Neural progenitor cell (in vitro differentiated cells): ENCODE results near the gene LPAR2. TPM values are rescaled to one million over a fixed set of nuclear protein-coding genes. Genes with fewer than 3 reads are reported as not detected.

ENCODE experiments used
- DNase-seq: peaks from one replicate; pipeline ENCODE4 v3.0.0-alpha.2; 2016; ENCODE audit warnings: low spot score
- H2AFZ ChIP-seq: fragments of 200-600 bp; sonication (generic); replicated peaks from 2 replicates; pipeline ENCODE4 v1.6.1; 2016; ENCODE audit warnings: antibody characterized with exemption
- H3F3A ChIP-seq: fragments of 200-600 bp; sonication (generic); 2 replicates; pipeline ENCODE4 v1.6.1; 2016; ENCODE audit warnings: antibody characterized with exemption, low read depth
- H3K27ac ChIP-seq: fragments of 200-600 bp; sonication (generic); 2 replicates; pipeline ENCODE4 v1.5.1; 2016; ENCODE audit warnings: mild to moderate bottlenecking
- H3K27me3 ChIP-seq: fragments of 200-600 bp; sonication (generic); 2 replicates; pipeline ENCODE4 v1.6.1; 2016; ENCODE audit warnings: mild to moderate bottlenecking, moderate library complexity
- H3K36me3 ChIP-seq: fragments of 200-600 bp; sonication (generic); 2 replicates; pipeline ENCODE4 v1.5.1; 2016
- H3K4me1 ChIP-seq: fragments of 200-600 bp; sonication (generic); 2 replicates; pipeline ENCODE4 v1.6.1; 2016; ENCODE audit warnings: mixed run types
- H3K4me2 ChIP-seq: fragments of 200-600 bp; sonication (generic); 2 replicates; pipeline ENCODE4 v1.6.1; 2016
- H3K4me3 ChIP-seq: fragments of 200-600 bp; sonication (generic); 2 replicates; pipeline ENCODE4 v1.5.1; 2016
- H3K79me2 ChIP-seq: fragments of 200-600 bp; sonication (generic); 2 replicates; pipeline ENCODE4 v1.6.1; 2016; ENCODE audit warnings: low read depth
- H3K9ac ChIP-seq: fragments of 200-600 bp; sonication (generic); 2 replicates; pipeline ENCODE4 v1.6.1; 2016
- H3K9me3 ChIP-seq: fragments of 200-600 bp; sonication (generic); 2 replicates; pipeline ENCODE4 v1.5.1; 2016; ENCODE audit warnings: low read depth
- H4K20me1 ChIP-seq: fragments of 200-600 bp; sonication (generic); 2 replicates; pipeline ENCODE4 v1.6.1; 2016; ENCODE audit warnings: low read depth
- H3K27ac Mint-ChIP-seq: 3 replicates; pipeline ENCODE4 v1.8.0; 2021; ENCODE audit warnings: mixed read lengths
- H3K27me3 Mint-ChIP-seq: 2 replicates; pipeline ENCODE4 v1.8.0; 2022; ENCODE audit warnings: low read depth, mild to moderate bottlenecking, inconsistent platforms, moderate library complexity, mixed read lengths; ENCODE audit not compliant: insufficient read depth
- H3K36me3 Mint-ChIP-seq: 3 replicates; pipeline ENCODE4 v1.8.0; 2021; ENCODE audit warnings: mixed read lengths
- H3K4me1 Mint-ChIP-seq: 3 replicates; pipeline ENCODE4 v1.8.0; 2021; ENCODE audit warnings: mixed read lengths
- H3K4me3 Mint-ChIP-seq: 3 replicates; pipeline ENCODE4 v1.8.0; 2021; ENCODE audit warnings: mild to moderate bottlenecking, moderate library complexity, mixed read lengths
- H3K9me3 Mint-ChIP-seq: 3 replicates; pipeline ENCODE4 v1.8.0; 2020; ENCODE audit warnings: mixed read lengths
- CTCF ChIP-seq: fragments of 200-600 bp; sonication (generic); IDR thresholded peaks from 2 replicates; pipeline ENCODE4 v1.5.1; 2017; ENCODE audit warnings: antibody characterized with exemption, mild to moderate bottlenecking
- EZH2 ChIP-seq: fragments of 200-600 bp; sonication (generic); IDR thresholded peaks from 2 replicates; pipeline ENCODE4 v1.6.1; 2017; ENCODE audit warnings: antibody characterized with exemption, mild to moderate bottlenecking, moderate library complexity
- EZH2phosphoT487 ChIP-seq: fragments of 200-600 bp; sonication (generic); IDR thresholded peaks from 2 replicates; pipeline ENCODE4 v1.6.1; 2017; ENCODE audit warnings: antibody characterized with exemption
- total RNA-seq: library from RNA; depleted of rRNA; stranded (reverse); fragments of >200 nt; gene quantifications from 2 replicates; pipeline ENCODE4 v1.2.3, GENCODE V29; 2015; ENCODE audit warnings: low replicate concordance

Gene LPAR2
- total RNA-seq, 1 donor from 2014 or later: 21.2 TPM

DNA sequence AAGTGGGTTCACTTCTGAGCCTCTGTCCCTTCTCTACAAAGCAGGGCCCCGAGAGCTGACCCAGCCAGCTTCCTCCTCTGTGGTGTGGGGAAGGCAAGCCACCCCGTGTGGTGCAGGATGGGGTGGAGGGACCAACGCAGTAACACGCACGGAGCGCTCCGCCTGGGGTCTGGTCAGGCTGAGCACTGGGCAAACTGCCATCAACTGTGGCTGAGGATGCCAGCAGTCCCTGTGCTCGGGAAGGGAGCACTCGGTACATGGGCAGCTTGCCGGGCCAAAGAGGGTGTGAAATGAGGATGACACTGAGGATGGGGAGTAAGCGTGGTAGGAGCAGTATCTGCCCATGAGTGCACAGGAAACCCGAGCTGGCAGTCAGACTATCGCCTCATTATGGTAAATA, 23.1 kb upstream of the LPAR2 start:
- Mint-ChIP-seq H3K4me1 (no peaks in the 10 kb centered on the region), H3K27me3 (peaks cover 4% of the 10 kb centered on the region), H3K27ac (no peak overlapping the region), H3K9me3 (no peaks in the 10 kb centered on the region), H3K36me3 (peaks cover 30% of the 10 kb centered on the region), H3K4me3 (no peak overlapping the region)
- no peaks in the 10 kb centered on the region for H3F3A ChIP-seq
- DNase-seq: no peak
- H3K4me2 ChIP-seq: no peak overlapping the region
- H3K27me3 ChIP-seq: no peaks in the 10 kb centered on the region
- H3K27ac ChIP-seq: no peak overlapping the region
- no peaks in the 10 kb centered on the region for H3K4me1 ChIP-seq
- TF ChIP-seq EZH2 (no peak), CTCF (no peak), EZH2phosphoT487 (no peak)
- H3K36me3 ChIP-seq: no peaks in the 10 kb centered on the region
- H4K20me1 ChIP-seq: no peaks in the 10 kb centered on the region
- H3K79me2 ChIP-seq: no peaks in the 10 kb centered on the region
- no peaks in the 10 kb centered on the region for H3K9me3 ChIP-seq
- no peak overlapping the region for H3K9ac ChIP-seq
- H3K4me3 ChIP-seq: no peak overlapping the region
- H2AFZ ChIP-seq: no peak overlapping the region

- Histone ChIP-seq H4K20me1 (no peaks in the 10 kb centered on the region), H3K36me3 (no peaks in the 10 kb centered on the region), H3K4me2 (no peak overlapping the region), H3K4me1 (no peaks in the 10 kb centered on the region), H3K4me3 (no peak overlapping the region), H3F3A (no peaks in the 10 kb centered on the region), H3K9ac (no peak overlapping the region), H3K27ac (no peak overlapping the region), H3K27me3 (no peaks in the 10 kb centered on the region), H2AFZ (no peak overlapping the region), H3K9me3 (no peaks in the 10 kb centered on the region), H3K79me2 (no peaks in the 10 kb centered on the region)
- Mint-ChIP-seq H3K4me3 (no peak overlapping the region), H3K36me3 (peaks cover 29% of the 10 kb centered on the region), H3K27me3 (peaks cover 2% of the 10 kb centered on the region), H3K27ac (no peak overlapping the region), H3K9me3 (no peaks in the 10 kb centered on the region), H3K4me1 (no peaks in the 10 kb centered on the region)
- no peak for TF ChIP-seq CTCF
- no peak for TF ChIP-seq EZH2
- no peak for TF ChIP-seq EZH2phosphoT487
- no peak for DNase-seq
Measured at GRCh38 chr19:19650331-19650730, 22.3 kb upstream of the LPAR2 start.

DNA sequence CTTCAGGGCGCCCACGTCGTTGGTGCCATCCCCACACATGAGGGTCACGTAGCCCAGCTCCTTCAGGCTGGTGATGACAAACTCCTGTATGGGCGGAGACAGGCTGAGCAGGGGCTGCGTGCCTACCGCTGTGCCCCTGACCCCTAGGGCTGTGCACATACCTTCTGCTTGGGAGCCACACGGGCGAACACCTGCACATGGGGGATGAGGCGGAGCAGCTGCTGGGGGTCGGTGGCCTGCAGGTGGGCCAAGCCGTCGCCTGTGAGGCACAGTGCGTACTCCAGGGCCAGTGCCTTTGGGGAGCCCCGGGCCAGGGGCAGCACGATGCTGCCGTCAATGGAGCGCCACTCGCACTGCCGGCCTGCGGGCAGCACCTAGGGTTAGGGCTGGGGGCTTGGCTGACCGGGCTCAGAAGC, 21.6 kb upstream of the LPAR2 start:
- Mint-ChIP-seq H3K4me3 (peak overlapping the region; percentile 71), H3K36me3 (peaks cover 29% of the 10 kb centered on the region), H3K27me3 (peaks cover 2% of the 10 kb centered on the region), H3K9me3 (no peaks in the 10 kb centered on the region), H3K4me1 (no peaks in the 10 kb centered on the region), H3K27ac (no peak overlapping the region)
- Histone ChIP-seq H3K27ac (no peak overlapping the region), H3K9ac (no peak overlapping the region), H3K4me2 (no peak overlapping the region), H3K36me3 (no peaks in the 10 kb centered on the region), H2AFZ (no peak overlapping the region), H3K4me1 (no peaks in the 10 kb centered on the region), H3K9me3 (no peaks in the 10 kb centered on the region), H3K27me3 (no peaks in the 10 kb centered on the region), H3K79me2 (no peaks in the 10 kb centered on the region), H3K4me3 (no peak overlapping the region), H3F3A (peaks cover 7% of the 10 kb centered on the region), H4K20me1 (no peaks in the 10 kb centered on the region)
- DNase-seq: no peak
- no peak for TF ChIP-seq EZH2phosphoT487
- TF ChIP-seq EZH2: no peak
- TF ChIP-seq CTCF: no peak

- H3K4me2 ChIP-seq: no peak overlapping the region
- no peaks in the 10 kb centered on the region for H3K9me3 ChIP-seq
- no peak for TF ChIP-seq EZH2phosphoT487
- TF ChIP-seq CTCF: no peak
- no peak for TF ChIP-seq EZH2
- H3K4me3 Mint-ChIP-seq: peak overlapping the region; percentile 71
- no peaks in the 10 kb centered on the region for H3K79me2 ChIP-seq
- H3K9ac ChIP-seq: no peak overlapping the region
- peaks cover 11% of the 10 kb centered on the region for H3F3A ChIP-seq
- H3K36me3 Mint-ChIP-seq: peaks cover 29% of the 10 kb centered on the region
- no peaks in the 10 kb centered on the region for H3K36me3 ChIP-seq
- no peak overlapping the region for H3K27ac ChIP-seq
- H3K4me3 ChIP-seq: no peak overlapping the region
- H4K20me1 ChIP-seq: peaks cover 3% of the 10 kb centered on the region
- no peaks in the 10 kb centered on the region for H3K27me3 ChIP-seq
- H3K9me3 Mint-ChIP-seq: no peaks in the 10 kb centered on the region
- no peak overlapping the region for H3K27ac Mint-ChIP-seq
- H3K27me3 Mint-ChIP-seq: no peaks in the 10 kb centered on the region
- H3K4me1 ChIP-seq: no peaks in the 10 kb centered on the region
- no peaks in the 10 kb centered on the region for H3K4me1 Mint-ChIP-seq
- DNase-seq: no peak
- no peak overlapping the region for H2AFZ ChIP-seq
Measured at GRCh38 chr19:19649155-19649554, 21.1 kb upstream of the LPAR2 start.
